IPS-20b (cell line): ENCODE measurements around the gene MAGEB2.

Experiments
- H3K27ac ChIP-seq: one replicate; pipeline ENCODE4 v1.5.1; 2013; ENCODE audit warnings: low read length
- H3K27me3 ChIP-seq: 2 replicates; pipeline ENCODE4 v1.6.1; 2013; ENCODE audit warnings: mild to moderate bottlenecking, low read length, inconsistent platforms; ENCODE audit not compliant: insufficient read depth
- H3K36me3 ChIP-seq: 2 replicates; pipeline ENCODE4 v1.6.1; 2013; ENCODE audit warnings: low read depth, mild to moderate bottlenecking, inconsistent platforms, low read length, moderate library complexity; ENCODE audit not compliant: insufficient read depth
- H3K4me1 ChIP-seq: 2 replicates; pipeline ENCODE4 v1.6.1; 2013; ENCODE audit warnings: mild to moderate bottlenecking, control low read depth, inconsistent platforms, low read length, moderate library complexity; ENCODE audit not compliant: insufficient read depth
- H3K4me3 ChIP-seq: 2 replicates; pipeline ENCODE4 v1.5.1; 2013; ENCODE audit warnings: mild to moderate bottlenecking, low read length, inconsistent platforms
- H3K9ac ChIP-seq: 2 replicates; pipeline ENCODE4 v1.6.1; 2013; ENCODE audit warnings: low read depth, mild to moderate bottlenecking, inconsistent platforms, low read length, moderate library complexity
- H3K9me3 ChIP-seq: 2 replicates; pipeline ENCODE4 v1.6.1; 2013; ENCODE audit warnings: mild to moderate bottlenecking, low read depth, low read length, inconsistent platforms; ENCODE audit not compliant: insufficient read depth

The MAGEB2 gene

GRCh38 chrX:30228526-30228925, 13.2 kb downstream of the MAGEB2 start:
- Histone ChIP-seq H3K4me1 (no peaks in the 10 kb centered on the region), H3K27ac (no peak overlapping the region), H3K27me3 (no peaks in the 10 kb centered on the region), H3K9ac (no peak overlapping the region), H3K9me3 (no peaks in the 10 kb centered on the region), H3K36me3 (no peaks in the 10 kb centered on the region), H3K4me3 (no peak overlapping the region; the same call in 1 of the 2 replicates)

GRCh38 chrX:30230395-30230794, 15.0 kb downstream of the MAGEB2 start, which contains the start of gene MAGEB3:
Gene MAGEB3 (plus strand): TSS chrX:30230657. CDS start chrX:30235925, 5,268 bp downstream.
- Histone ChIP-seq H3K9me3 (no peaks in the 10 kb centered on the region), H3K36me3 (no peaks in the 10 kb centered on the region), H3K4me3 (no peak within 1 kb of the TSS), H3K4me1 (no peaks in the 10 kb centered on the region), H3K9ac (no peak within 1 kb of the TSS), H3K27ac (no peak within 1 kb of the TSS), H3K27me3 (no peaks in the 10 kb centered on the region)

- Histone ChIP-seq H3K27ac (no peak within 1 kb of the TSS), H3K9ac (no peak within 1 kb of the TSS)
These were observed 26.5 kb downstream of the MAGEB2 start, which contains the start of gene MAGEB4 for GRCh38 chrX:30241724-30242415. Gene MAGEB4 (plus strand): TSS chrX:30242000. CDS start chrX:30242136, 136 bp downstream.

GRCh38 chrX:30246769-30247489, 31.6 kb downstream of the MAGEB2 start, which contains the start of gene MAGEB1:
Gene MAGEB1 (plus strand): TSS chrX:30247146. CDS start chrX:30250494, 3,348 bp downstream.
- Histone ChIP-seq H3K9me3 (no peaks in the 10 kb centered on the region), H3K27me3 (no peaks in the 10 kb centered on the region), H3K4me1 (no peaks in the 10 kb centered on the region), H3K9ac (no peak within 1 kb of the TSS), H3K27ac (no peak within 1 kb of the TSS), H3K4me3 (no peak within 1 kb of the TSS), H3K36me3 (no peaks in the 10 kb centered on the region)

More at GRCh38 chrX:30241724-30242415, 26.5 kb downstream of the MAGEB2 start, which contains the start of gene MAGEB4:
- Histone ChIP-seq H3K27me3 (no peaks in the 10 kb centered on the region), H3K36me3 (no peaks in the 10 kb centered on the region), H3K9me3 (no peaks in the 10 kb centered on the region), H3K4me1 (no peaks in the 10 kb centered on the region), H3K4me3 (no peak within 1 kb of the TSS)

GRCh38 chrX:30248854-30249253, 33.5 kb downstream of the MAGEB2 start:
- Histone ChIP-seq H3K27ac (no peak overlapping the region), H3K27me3 (no peaks in the 10 kb centered on the region), H3K9me3 (no peaks in the 10 kb centered on the region), H3K36me3 (no peaks in the 10 kb centered on the region), H3K4me1 (no peaks in the 10 kb centered on the region), H3K9ac (no peak overlapping the region), H3K4me3 (no peak overlapping the region)

GRCh38 chrX:30253257-30253656, 37.9 kb downstream of the MAGEB2 start:
- Histone ChIP-seq H3K36me3 (no peaks in the 10 kb centered on the region), H3K9me3 (peaks cover 9% of the 10 kb centered on the region), H3K4me1 (no peaks in the 10 kb centered on the region), H3K27ac (no peak overlapping the region), H3K9ac (no peak overlapping the region), H3K27me3 (no peaks in the 10 kb centered on the region), H3K4me3 (no peak overlapping the region)

GRCh38 chrX:30259927-30260326, 44.6 kb downstream of the MAGEB2 start:
- H3K4me1 ChIP-seq = no peaks in the 10 kb centered on the region
- no peak overlapping the region for H3K9ac ChIP-seq
- no peaks in the 10 kb centered on the region for H3K27me3 ChIP-seq
- H3K4me3 ChIP-seq = no peak overlapping the region
- H3K9me3 ChIP-seq = peaks cover 4% of the 10 kb centered on the region
- H3K27ac ChIP-seq = no peak overlapping the region
- no peaks in the 10 kb centered on the region for H3K36me3 ChIP-seq

GRCh38 chrX:30261012-30261411, 45.6 kb downstream of the MAGEB2 start:
- no peaks in the 10 kb centered on the region for H3K9me3 ChIP-seq
- H3K27me3 ChIP-seq = no peaks in the 10 kb centered on the region
- H3K4me1 ChIP-seq = no peaks in the 10 kb centered on the region
- no peak overlapping the region for H3K27ac ChIP-seq
- H3K9ac ChIP-seq = no peak overlapping the region
- no peaks in the 10 kb centered on the region for H3K36me3 ChIP-seq
- H3K4me3 ChIP-seq = no peak overlapping the region

- H3K27me3 ChIP-seq = no peaks in the 10 kb centered on the region
- no peaks in the 10 kb centered on the region for H3K36me3 ChIP-seq
- H3K27ac ChIP-seq = no peak overlapping the region
- H3K9ac ChIP-seq = no peak overlapping the region
- H3K9me3 ChIP-seq = no peaks in the 10 kb centered on the region
- no peaks in the 10 kb centered on the region for H3K4me1 ChIP-seq
- H3K4me3 ChIP-seq = no peak overlapping the region
These were observed 47.4 kb downstream of the MAGEB2 start for GRCh38 chrX:30262763-30263162.
